Hematopoietic multipotent progenitor cell (in vitro differentiated cells): ENCODE data around the gene WNT3A. TPM values are rescaled to one million over a fixed set of nuclear protein-coding genes. Genes with fewer than 3 reads are reported as not detected.

Experiments
- DNase-seq, 3 donors: peaks; one replicate each; pipeline ENCODE4 v3.0.0-alpha.2; 2011 to 2015; ENCODE audit warnings: low read depth in 2 of 3, low spot score in 2 of 3
- total RNA-seq: library from RNA; depleted of rRNA; stranded (reverse); fragments of >200 nt; gene quantifications from one replicate; pipeline ENCODE4 v1.2.3, GENCODE V29; 2012

WNT3A gene
- total RNA-seq, 1 donor, result not detected

DNA sequence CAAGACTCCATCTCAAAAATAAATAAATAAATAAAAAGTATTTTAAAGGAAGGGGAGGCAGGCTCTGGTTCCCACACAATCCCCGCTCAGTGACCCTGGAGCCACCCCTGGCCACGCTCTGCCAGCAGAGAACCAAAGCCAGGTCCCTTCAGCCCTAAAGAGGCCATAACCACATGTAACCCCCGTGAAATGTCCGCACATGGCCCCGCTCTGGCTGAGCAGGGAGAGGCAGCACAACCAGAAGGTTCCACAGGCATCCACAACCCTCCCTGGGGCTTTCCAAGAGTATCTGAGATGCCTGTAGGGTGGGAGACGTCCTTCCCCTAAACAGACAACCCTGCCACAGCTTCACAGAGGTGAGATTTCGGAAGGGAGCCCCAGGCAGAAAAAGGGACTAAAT, 74.3 kb downstream of the WNT3A start:
- DNase-seq, result no peak

DNA sequence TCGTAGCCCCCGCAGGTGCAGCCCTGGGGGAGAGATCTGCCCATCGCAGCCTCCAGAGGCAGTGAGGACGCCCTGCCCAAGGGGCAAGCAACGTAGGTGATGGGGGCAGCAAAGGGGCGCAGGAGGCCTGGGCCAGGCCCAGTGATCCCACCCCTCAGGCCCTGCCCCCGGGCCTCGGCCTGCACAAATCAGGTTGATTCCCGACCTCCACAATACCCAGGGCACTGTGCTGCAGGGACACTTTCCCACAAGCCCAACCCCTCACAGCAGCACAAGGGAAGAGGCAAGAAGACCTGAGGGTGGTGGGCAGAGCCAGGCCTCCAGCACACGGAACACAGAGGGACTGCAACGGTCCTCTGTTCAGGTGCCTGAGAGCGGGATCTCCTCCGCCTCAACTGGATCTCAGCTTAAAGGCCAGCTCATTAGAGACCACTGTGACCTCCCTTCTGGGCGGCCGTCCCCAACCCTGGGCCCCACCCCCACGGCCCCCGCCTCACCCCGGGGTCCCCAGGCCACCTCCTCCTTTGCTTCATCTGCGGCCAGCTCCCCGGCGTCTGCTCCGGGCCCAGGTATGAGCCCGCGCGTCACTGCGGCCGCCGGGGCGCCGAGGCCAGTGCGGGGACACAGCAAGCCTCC, 74.9 kb downstream of the WNT3A start:
- DNase-seq, result no peak

DNA sequence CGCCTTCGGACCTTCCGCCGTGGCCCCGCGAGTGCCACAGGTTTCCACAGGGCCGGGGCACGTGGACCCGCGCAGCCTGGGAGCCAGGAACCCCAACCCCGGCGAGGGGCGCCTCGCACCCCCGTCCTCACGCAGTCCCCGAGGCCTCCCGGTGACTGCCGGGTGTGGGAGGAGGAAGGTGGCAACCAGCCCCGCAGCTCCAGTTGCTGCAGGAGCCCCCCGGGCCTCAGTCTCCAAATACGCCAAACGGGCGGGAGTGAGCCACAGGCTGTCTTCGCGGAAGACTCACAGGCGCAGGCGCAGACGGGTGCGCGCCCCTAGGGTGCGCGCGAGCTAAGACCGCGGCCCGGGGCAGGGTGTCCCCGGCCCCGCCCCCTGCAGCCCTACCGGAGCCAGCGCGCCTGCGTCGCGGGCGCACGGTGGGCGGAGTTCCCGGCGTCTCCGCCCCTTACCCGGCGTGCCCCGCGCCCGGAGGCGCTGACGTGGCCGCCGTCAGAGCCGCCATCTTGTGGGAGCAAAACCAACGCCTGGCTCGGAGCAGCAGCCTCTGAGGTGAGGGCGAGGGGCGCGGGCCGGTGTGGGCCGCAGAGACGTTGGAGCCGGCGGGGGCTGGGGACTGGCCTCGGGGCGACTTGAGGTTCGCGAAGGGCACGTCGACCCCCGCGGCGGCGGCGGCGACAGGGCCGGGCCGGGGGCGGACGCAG, 75.6 kb downstream of the WNT3A start, which contains the start of gene ARF1:
TSS of gene ARF1 (plus strand) at position 495 of the 704 bp plus-strand sequence. CDS start 14,407 bp downstream, outside the sequence.
- peak; percentile 93 to 97 (median 96) for DNase-seq

DNA sequence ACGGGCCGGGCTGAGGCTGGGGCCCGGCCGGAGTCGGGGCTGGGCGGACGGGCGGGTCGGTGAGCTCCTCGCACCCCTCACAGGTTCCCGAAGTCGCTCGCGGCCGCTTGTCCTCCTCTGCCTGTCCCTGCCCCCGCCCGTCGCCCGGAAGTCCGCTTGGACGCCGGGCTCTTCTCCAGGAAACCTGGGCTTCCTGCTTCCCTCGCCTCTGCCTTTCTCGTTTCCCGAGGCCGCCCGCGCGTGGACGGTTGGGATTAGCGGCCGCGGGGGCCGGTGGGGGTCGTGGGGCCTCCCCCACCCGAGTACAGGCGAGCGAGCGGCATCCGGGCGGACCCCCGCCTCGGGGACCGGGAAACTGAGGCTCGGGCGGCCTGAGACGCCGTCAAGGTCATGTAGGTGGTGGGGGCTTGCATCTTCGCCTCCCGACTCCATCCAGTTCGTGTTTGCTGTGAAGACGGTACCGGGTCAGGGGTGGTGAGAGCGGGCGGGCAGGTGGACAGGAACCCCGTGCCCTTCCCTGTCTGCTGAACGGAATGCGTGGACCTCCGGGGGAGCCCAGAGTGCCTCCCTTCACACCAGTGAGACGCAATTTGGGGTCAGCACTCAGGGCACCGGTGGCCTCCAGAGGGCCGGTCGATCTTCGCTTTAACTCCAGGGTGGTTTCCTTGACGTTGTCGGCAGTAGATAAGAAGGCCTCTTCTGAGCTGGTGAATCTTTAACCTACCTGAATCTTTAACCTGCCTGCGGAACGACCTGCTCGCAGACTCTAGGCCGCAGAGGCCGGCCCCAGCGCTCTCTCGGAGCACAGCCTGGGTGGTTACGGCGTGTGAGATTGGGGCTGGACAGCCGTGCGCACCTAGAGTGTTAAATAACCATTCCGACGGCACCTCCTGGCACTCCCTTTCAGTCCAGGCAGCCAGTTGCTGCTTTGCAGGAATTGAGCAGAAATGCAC, 76.4 kb downstream of the WNT3A start:
- DNase-seq, result no peak

DNA sequence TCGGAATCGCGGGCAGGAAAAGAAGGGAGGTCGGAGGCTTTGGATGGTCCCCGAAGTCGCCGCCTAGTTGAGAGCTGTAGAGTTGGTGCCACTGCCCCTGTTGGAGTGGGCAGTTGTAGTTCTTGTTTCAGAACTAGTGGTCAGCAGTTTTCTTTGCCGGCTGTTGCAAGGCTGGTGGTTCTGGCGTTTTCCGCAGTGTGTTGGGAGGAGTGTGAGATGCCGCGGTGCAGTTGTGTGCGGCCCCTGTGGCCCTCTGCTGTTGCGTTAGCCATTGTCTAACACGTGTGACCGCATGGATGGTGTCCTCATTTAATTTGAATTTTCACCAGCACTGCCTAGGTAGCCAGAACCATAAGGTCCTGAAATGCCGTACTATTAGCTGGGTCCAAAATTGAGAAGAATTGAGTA, 77.1 kb downstream of the WNT3A start:
- no peak for DNase-seq

DNA sequence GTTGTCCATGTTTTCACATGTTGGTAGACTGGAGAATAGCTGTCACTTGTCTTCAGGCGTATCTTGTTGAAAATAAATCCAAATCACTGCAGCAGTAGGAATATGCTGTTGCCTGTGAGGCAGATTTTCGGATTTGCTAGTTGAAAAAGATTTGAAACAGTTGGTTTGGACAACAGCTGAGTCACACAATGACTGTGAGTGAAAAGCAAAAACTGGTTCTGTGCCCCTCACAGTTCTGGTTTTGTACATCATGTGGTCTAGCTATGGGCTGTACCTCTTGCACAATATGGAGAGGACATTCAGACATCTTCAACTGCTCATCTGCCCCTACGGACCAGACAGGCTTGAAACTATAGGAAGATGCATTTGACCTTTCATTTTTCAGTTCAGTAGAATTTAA, 77.5 kb downstream of the WNT3A start:
- peak in 1 of 3 donors; percentile 39 for DNase-seq

DNA sequence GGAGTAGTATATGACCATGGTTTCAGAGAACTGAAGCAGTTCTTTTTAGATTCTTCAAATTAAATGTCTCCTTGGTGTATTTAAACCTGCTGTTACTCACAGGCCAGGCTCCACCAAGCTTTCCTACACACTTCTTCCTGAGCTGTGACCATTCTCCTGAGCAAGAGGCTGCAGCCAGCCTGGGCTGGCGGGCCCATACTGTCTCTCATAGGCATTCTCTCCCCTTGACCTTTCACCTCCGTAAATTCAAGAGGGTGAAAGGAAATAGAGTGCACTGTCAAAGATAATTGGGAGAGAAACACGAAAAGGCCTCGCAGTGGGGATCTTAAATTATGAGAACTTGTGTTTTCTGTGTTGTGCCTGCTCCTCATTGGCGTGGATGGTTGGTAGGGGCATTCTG, 78.0 kb downstream of the WNT3A start:
- no peak for DNase-seq

DNA sequence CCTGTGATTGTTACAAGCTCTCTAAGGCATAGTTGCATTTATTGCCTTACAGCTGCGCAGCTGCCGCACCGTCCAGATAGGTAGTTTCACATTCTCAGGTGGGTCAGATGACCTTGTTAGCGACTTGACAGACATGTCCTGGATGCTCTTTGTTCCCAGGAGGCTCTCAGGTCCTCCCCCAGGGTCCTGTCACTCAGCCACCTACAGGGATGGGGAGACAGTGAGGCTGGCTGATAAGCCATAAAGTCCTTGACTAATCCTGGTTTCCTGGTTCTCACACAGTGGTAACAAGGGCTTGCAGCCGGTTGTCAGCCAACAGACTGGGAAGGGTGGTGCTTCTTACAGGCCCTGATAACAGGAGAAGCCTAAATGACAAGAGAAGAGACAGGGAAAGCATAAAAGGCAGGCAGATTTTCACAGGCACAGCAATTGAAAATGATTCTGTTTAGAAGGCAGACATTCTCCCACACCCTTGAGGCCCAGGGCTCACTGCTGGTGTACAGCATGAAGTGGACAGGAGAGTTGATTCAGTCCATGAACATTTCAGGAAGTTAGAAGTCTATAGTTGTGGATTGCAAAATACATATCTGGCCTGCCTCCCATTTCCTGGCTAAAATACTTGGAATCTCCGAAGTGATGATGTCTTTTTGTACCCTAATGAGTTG, 78.6 kb downstream of the WNT3A start:
- DNase-seq, result no peak

DNA sequence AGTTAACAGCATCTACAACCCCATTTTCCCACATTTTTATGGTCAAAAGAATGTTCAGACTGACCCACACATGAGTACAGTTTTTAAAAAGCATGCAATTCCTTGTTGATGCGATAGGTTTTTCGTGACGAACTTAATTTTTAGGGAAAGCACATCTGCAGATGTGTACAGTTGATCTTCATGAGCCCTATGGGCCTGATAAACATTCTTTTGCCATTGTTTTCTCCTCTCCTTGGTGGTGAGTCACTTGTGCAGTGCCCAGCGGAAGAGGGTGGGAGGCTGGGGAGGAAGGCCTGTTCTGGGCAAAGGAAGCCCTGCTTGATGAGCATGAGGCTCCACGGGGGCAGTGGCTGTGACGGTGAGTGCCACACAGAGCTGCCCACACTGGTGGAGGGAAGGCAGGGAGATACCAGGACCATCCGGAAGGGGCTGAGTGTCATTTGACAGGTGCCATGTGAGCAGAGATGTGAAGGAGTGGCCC, 81.0 kb downstream of the WNT3A start:
- DNase-seq, result peak in 2 of 3 donors; percentile 59 to 68

DNA sequence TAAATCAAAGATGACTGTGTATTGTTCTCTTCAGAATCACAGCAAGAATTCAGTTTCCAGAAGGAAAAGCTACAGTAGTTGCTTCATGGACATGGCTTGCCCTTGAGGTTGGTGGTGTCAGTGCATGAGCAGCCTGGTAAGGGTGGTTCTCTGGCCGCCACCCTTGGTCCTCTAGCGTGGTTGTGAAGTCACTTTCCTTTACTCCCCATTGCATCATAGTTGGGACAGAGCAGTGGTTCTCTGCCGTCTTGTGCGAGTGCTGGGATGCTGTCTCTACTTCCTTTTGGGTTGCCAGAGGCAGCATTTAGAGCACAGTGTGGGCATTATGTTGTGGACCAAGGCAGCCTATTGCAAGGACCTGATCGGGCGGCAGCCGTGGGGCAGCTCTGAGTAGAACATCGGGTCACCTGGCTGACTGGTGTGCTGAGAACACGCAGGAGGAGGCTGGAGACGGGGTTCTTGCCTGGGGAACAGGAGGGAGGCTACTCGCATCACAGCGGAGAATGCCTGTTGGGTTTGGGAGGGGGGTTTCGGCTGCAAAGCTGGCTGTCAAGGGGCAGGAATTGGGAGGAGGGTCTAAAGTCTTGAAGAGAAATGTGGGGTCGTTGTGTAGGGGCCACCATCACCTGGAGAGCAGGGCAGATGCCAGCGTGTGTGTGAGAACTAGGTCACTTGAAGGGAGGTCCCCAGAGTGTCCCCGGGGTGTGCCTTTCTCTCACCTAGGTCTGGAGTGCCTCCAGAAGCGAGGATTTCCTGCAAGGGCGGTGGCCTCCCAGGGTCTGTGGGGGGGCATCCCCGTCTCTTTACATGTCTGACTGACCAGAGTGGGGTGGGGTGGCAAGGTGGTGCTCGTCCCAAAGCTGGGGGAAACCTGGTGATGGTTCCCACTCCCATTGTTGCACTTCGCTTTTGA, 82.0 kb downstream of the WNT3A start:
- no peak for DNase-seq

DNA sequence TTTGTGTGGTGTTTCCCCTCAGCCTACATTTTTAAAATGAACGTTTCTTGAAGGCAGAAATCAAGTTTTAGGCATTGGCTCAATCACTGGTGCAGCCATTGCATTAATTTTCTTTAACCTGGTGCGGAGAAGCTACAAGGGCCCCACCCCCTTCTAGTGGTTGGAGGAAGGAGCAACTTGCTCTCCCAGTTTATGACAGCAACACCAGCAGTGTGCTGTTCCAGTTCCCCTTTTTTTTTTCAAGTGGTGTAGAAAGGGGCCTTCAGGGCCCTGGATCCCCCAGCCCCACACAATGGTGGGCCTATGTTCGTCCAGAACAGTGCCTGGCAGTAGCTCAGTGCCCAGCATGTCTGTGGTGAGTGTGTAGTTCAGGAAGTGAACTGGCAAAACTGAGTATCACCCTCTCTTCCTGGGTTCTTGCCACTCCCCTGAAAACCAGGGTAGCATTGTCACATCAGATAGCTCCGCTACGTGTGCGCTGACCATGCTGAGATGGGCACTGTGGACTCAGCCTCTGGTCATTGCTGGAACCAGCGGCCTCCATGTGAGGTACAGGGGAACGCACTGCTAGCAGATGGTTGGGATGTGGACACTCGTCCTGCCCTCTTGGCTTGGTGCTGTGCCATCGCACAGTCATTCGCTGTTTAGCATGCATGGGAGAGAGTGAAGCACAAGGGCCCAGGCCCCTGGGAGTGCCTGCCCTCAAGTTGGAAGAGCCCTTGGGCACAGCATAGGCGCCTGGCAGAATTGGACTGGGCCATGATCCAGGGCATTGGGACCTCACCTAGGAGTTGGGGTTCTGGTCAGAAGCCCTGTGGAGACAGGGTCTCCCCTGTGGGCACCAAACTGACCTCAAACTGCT, 83.0 kb downstream of the WNT3A start:
- peak in 1 of 3 donors; percentile 69 for DNase-seq

DNA sequence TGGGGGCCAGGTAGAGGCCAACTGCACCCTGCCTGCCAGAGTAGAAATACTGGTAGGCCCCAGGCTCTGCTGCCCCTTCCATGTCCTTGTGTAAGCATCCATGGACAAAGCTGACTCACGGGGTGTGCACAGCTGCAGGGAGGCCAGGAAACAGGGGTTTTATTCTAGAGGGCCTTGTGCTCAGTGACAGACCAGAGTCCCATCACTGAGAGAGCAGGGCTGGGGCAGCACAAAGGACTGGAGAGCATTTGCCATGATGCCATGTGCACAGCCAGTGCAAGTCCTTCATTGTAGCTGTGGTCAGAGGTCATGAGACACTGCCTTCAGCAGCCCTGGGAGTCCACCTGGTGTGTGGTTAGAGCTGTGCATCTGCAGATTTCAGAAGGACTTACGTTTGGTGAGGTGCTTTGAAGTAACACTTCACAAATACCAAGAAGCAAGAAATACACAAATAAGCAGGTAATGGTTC, 83.8 kb downstream of the WNT3A start:
- no peak for DNase-seq

DNA sequence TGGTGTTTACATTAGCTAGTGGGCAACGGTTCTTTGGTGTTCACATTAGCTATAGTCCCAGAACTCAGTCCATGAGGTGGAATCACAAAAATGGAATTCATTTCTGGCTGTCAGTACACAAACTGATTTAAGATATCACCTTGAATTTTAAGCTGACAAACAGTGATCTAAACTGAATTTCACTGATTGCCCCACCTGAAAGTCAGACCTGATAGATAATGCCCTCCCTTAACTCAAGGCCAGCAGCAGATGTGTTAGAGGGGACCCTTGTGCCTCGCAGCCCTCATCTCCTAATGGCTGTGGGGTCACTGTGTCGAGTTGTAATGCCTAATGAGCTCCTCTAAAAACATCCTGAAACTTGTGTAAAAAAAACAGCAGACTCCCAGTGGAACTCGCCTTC, 84.3 kb downstream of the WNT3A start:
- DNase-seq, result no peak

DNA sequence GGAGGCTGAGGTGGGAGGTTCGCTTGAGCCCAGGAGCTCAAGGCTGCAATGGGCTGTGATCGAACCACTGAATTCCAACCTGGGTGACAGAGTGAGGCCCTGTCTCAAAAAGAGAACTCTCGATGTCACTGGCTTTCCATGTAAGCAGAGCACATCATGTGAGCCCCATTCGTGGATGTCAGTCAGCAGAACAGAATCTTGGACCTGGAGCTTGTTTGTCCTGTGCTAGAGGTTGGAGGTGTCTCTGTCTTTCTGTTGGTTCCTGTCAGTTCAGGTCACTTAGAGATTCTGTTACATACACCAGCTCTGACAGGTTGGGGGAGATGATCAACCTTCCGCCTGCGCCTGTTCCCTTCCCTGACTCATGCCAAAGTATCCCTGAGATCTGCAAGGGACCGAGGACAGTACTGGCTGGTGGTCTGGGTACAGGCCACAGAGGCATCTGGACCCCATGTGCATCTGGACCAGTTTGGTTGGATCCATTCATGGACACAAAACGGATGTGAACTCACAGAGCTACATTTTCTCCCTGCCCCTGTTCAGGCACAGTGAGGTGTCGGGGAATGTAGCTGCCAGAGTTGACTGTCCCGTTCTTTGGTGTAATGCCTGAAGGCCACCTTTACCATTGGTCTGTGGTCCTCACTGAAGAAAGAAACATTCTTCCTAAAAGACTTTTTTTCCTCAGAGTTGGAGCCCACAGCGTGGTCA, 85.7 kb downstream of the WNT3A start:
- no peak for DNase-seq

DNA sequence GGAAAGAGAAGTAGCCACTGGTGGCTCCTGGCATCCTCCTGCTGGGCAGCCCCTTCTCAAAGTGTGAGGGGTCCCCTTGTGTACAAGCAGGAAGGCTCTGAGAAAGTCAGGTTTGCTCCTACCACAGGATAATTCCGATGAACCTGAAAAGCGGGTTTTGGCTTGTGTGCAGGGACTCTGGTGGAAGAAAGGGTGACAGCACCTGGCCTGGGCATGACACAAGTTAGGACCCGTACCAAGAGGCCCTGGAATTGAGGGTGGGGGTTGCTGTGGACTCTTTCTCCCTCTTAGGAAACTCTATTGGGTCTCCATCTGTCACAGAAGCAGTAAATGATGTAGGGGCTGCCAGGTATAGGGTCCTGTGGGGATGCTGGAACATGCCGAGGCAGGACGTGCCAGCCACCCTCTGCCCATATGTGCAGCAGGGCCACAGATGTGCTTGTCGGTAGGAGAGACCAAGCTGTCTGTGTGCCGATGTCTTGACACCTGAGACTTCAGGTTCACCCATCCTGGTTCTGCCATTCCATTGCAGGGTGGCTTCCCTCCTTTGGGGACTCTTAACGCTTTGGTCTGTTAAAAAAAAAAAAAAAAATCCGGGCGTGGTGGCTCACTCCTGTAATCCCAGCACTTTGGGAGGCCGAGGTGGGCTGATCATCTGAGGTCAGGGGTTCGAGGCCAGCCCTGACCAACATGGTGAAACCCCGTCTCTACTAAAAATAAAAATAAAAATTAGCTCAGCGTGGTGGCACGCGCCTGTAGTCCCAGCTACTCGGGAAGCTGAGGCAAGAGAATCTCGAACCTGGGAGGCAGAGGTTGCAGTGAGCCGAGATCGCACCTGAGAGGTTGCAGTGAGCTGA, 86.5 kb downstream of the WNT3A start:
- DNase-seq, result no peak

DNA sequence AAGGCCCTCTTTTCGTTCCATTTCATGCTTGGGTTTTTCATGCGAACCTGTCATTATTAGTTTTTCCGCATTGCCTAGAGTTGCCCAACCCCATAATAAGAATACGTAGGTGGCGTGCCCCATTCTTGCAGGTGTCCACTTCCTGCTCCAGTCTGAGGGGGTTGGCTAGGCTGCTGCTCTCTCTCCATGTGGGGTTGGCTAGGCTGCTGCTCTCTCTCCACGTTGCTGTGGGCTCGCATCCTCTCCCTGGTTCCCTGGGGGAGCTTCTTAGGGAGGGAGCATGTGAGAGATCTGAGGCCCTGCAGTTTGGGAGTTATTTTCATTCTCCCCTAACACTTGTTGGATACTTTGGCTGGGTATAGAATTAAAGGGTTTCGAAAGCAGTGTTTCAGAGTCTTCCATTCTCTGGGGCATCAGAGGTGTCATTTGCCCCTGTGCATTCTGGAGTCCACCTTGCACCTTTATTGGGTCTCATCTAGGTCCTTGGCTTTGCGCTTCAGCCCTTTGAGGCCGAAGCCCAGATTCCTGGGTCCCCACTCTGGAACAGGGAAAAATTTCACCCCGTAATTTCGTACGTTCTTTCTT, 87.7 kb downstream of the WNT3A start:
- DNase-seq, result no peak

DNA sequence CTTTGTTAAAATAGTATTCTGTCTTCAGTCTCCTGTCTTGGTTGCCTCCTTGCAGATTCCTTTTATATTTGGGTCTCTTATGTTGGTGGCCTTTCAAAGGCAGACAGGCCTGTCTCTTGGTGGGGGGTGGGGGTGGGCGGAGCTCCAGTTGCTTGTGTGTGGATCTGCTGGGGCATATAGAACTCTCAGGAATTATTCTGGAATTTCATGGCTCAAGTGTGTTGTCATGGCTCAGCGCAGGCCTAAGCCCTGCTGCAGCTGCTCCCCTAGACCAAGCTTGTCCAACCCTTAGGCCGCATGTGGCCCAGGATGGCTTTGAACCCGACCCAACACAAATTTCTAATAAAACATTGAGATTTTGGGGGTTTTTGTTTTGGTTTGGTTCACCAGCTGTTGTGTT, 88.4 kb downstream of the WNT3A start:
- DNase-seq, result no peak
